Progenitor cell of endocrine pancreas (in vitro differentiated cells): ENCODE results near the gene CD86. TPM values are rescaled to one million over a fixed set of nuclear protein-coding genes. Genes with fewer than 3 reads are reported as not detected.

Experiments used
- DNase-seq: peaks from one replicate; pipeline ENCODE4 v3.0.0; 2021; ENCODE audit warnings: low spot score; ENCODE audit not compliant: unreplicated experiment
- H3K27ac Mint-ChIP-seq: 2 replicates; pipeline ENCODE4 v1.8.0; 2021; ENCODE audit warnings: mild to moderate bottlenecking, moderate library complexity, mixed read lengths
- H3K27me3 Mint-ChIP-seq: 2 replicates; pipeline ENCODE4 v1.8.0; 2021; ENCODE audit warnings: mixed read lengths
- H3K36me3 Mint-ChIP-seq: 2 replicates; pipeline ENCODE4 v1.8.0; 2022; ENCODE audit warnings: mixed read lengths; ENCODE audit not compliant: insufficient read depth
- H3K4me1 Mint-ChIP-seq: 2 replicates; pipeline ENCODE4 v1.8.0; 2021; ENCODE audit warnings: low read depth, mixed read lengths
- H3K4me3 Mint-ChIP-seq: 2 replicates; pipeline ENCODE4 v1.8.0; 2021; ENCODE audit warnings: low read depth, mild to moderate bottlenecking, moderate library complexity, mixed read lengths
- H3K9me3 Mint-ChIP-seq: 2 replicates; pipeline ENCODE4 v1.8.0; 2021; ENCODE audit warnings: low read depth, mixed read lengths
- CTCF ChIP-seq: fragments of 200-600 bp; sonication (generic); IDR thresholded peaks from one replicate; pipeline ENCODE4 v1.5.0; 2021; ENCODE audit warnings: antibody characterized with exemption, mild to moderate bottlenecking; ENCODE audit not compliant: unreplicated experiment
- total RNA-seq: library from RNA; stranded (reverse); gene quantifications from 2 replicates; pipeline ENCODE4 v1.2.1, GENCODE V29; 2021

CD86 gene
- total RNA-seq, 1 donor from 2014 or later: not detected

- Mint-ChIP-seq H3K27me3 (peaks cover 4% of the 10 kb centered on the region), H3K9me3 (peaks cover 4% of the 10 kb centered on the region), H3K27ac (no peak overlapping the region), H3K36me3 (no peaks in the 10 kb centered on the region), H3K4me3 (no peak overlapping the region), H3K4me1 (no peaks in the 10 kb centered on the region)
- DNase-seq: no peak
- TF ChIP-seq CTCF: no peak
Observed at GRCh38 chr3:122066331-122067213, 11.4 kb downstream of the CD86 start.

GRCh38 chr3:122067214-122067550 is 12.0 kb downstream of the CD86 start:
- TF ChIP-seq CTCF: no peak
- H3K27me3 Mint-ChIP-seq: peaks cover 4% of the 10 kb centered on the region

GRCh38 chr3:122067588-122068240 is 12.6 kb downstream of the CD86 start:
- Mint-ChIP-seq H3K9me3 (peaks cover 4% of the 10 kb centered on the region), H3K27ac (no peak overlapping the region), H3K4me3 (no peak overlapping the region), H3K36me3 (no peaks in the 10 kb centered on the region), H3K4me1 (no peaks in the 10 kb centered on the region), H3K27me3 (peaks cover 4% of the 10 kb centered on the region)
- no peak for DNase-seq
- TF ChIP-seq CTCF: no peak

More at GRCh38 chr3:122067214-122067550, 12.0 kb downstream of the CD86 start:
- Mint-ChIP-seq H3K36me3 (no peaks in the 10 kb centered on the region), H3K4me3 (no peak overlapping the region), H3K9me3 (peaks cover 4% of the 10 kb centered on the region), H3K27ac (no peak overlapping the region), H3K4me1 (no peaks in the 10 kb centered on the region)
- no peak for DNase-seq

- no peaks in the 10 kb centered on the region for H3K36me3 Mint-ChIP-seq
- H3K27me3 Mint-ChIP-seq: peaks cover 15% of the 10 kb centered on the region
- H3K9me3 Mint-ChIP-seq: peaks cover 2% of the 10 kb centered on the region
- peaks cover 7% of the 10 kb centered on the region for H3K4me1 Mint-ChIP-seq
- TF ChIP-seq CTCF: no peak
- no peak overlapping the region for H3K4me3 Mint-ChIP-seq
- DNase-seq: no peak
- no peak overlapping the region for H3K27ac Mint-ChIP-seq
Observed at GRCh38 chr3:122074621-122075265, 19.6 kb downstream of the CD86 start.
